HCT116 (cell line): ENCODE results near the gene ARMH3. TPM values are rescaled to one million over a fixed set of nuclear protein-coding genes. Genes with fewer than 3 reads are reported as not detected.

Source experiments
- ATAC-seq: fragments of 200-7000 bp; cut with Tn5 transposase; 2 replicates; pipeline ENCODE4 v1.9.1; 2020; ENCODE audit warnings: mild to moderate bottlenecking, moderate library complexity
- BruUV-seq: library from RNA; stranded (reverse); fragments of 400-500 nt; replicated peaks from 2 replicates; lab custom pipeline; 2021; lab: Mats Ljungman, UMichigan
- CTCF ChIA-PET: fragments of 300-600 bp; sonication (Branson Sonifier 250); formaldehyde crosslinking; loops from one replicate; lab custom pipeline; 2021; ENCODE audit warnings: antibody characterized with exemption; lab: Charles Lee
- POLR2A ChIA-PET: fragments of 300-600, 350-600 bp; sonication (Branson Sonifier 250); formaldehyde crosslinking; loops from one replicate; lab custom pipeline; 2021; ENCODE audit warnings: antibody characterized with exemption; lab: Charles Lee
- RAD21 ChIA-PET, 2 experiments: fragments of 300-600 bp; sonication (Branson Sonifier 250); formaldehyde crosslinking; loops; one replicate each; lab custom pipeline; 2023; ENCODE audit warnings: low total read pairs in 2 of 2; ENCODE audit not compliant: uncharacterized antibody in 2 of 2, unreplicated experiment in 2 of 2, low non-redundant PET in 1 of 2; lab: Charles Lee
- DNase-seq: peaks from one replicate; pipeline ENCODE4 v3.0.0-alpha.2; 2010; ENCODE audit warnings: low read depth, low spot score
- H2AFZ ChIP-seq: fragments of 200-600 bp; shearing (Covaris generic), sonication (generic); 2 replicates; pipeline ENCODE4 v1.6.1; 2017; ENCODE audit warnings: low read depth, mixed run types, mixed read lengths, antibody characterized with exemption, low read length; ENCODE audit not compliant: poor library complexity, severe bottlenecking
- H3K27ac ChIP-seq: 2 replicates; pipeline ENCODE4 v1.5.1; 2012; ENCODE audit warnings: low read depth, low read length
- H3K27me3 ChIP-seq: fragments of 200-600 bp; sonication (generic); 2 replicates; pipeline ENCODE4 v1.6.1; 2016; ENCODE audit warnings: mixed run types, low read length, mixed read lengths; ENCODE audit not compliant: insufficient read depth
- H3K36me3 ChIP-seq, 2 experiments: fragments of 200-500 bp in 1 of 2; fragments of 200-600 bp in 1 of 2; sonication (Bioruptor generic) in 1 of 2; sonication (generic) in 1 of 2; 2 replicates each; pipeline versions ENCODE4 v1.5.1 to v1.6.1; 2014 to 2016; ENCODE audit warnings: low read length in 2 of 2, inconsistent platforms in 1 of 2, mixed read lengths in 1 of 2, mixed run types in 1 of 2; ENCODE audit not compliant: insufficient read depth in 2 of 2, control insufficient read depth in 1 of 2
- H3K4me1 ChIP-seq, 2 experiments: fragments of 200-600 bp in 1 of 2; sonication (generic) in 1 of 2; 2 replicates each; pipeline versions ENCODE4 v1.5.1 to v1.6.1; 2012 to 2017; ENCODE audit warnings: low read length in 2 of 2, inconsistent platforms in 1 of 2, mild to moderate bottlenecking in 1 of 2, mixed read lengths in 1 of 2, mixed run types in 1 of 2, moderate library complexity in 1 of 2; ENCODE audit not compliant: insufficient read depth in 2 of 2, control insufficient read depth in 1 of 2
- H3K4me2 ChIP-seq: fragments of 200-600 bp; sonication (generic); 2 replicates; pipeline ENCODE4 v1.6.1; 2017; ENCODE audit warnings: mixed run types, low read length, mixed read lengths
- H3K4me3 ChIP-seq, 2 experiments: fragments of 200-600 bp in 1 of 2; sonication (generic) in 1 of 2; replicated peaks in 1 of 2; 2 replicates each; pipeline ENCODE4 v1.5.1; 2011 to 2016; ENCODE audit warnings: low read length in 2 of 2, control low read depth in 1 of 2, low read depth in 1 of 2, mild to moderate bottlenecking in 1 of 2, mixed read lengths in 1 of 2, mixed run types in 1 of 2
- H3K79me2 ChIP-seq: fragments of 200-600 bp; sonication (generic); 2 replicates; pipeline ENCODE4 v1.6.1; 2017; ENCODE audit warnings: mild to moderate bottlenecking, mixed run types, low read length, moderate library complexity, mixed read lengths; ENCODE audit not compliant: insufficient read depth
- H3K9ac ChIP-seq: fragments of 200-600 bp; sonication (generic); 2 replicates; pipeline ENCODE4 v1.6.1; 2016; ENCODE audit warnings: low read length, mixed read lengths
- H3K9me2 ChIP-seq: fragments of 200-600 bp; sonication (generic), shearing (Covaris generic); 2 replicates; pipeline ENCODE4 v1.6.1; 2017; ENCODE audit warnings: mixed run types, mild to moderate bottlenecking, moderate library complexity; ENCODE audit not compliant: insufficient read depth
- H3K9me3 ChIP-seq, 2 experiments: fragments of 200-500 bp in 1 of 2; fragments of 200-600 bp in 1 of 2; sonication (Bioruptor generic) in 1 of 2; sonication (generic) in 1 of 2; 2 replicates each; pipeline ENCODE4 v1.6.1; 2014 to 2017; ENCODE audit warnings: low read length in 2 of 2, mixed read lengths in 2 of 2, inconsistent platforms in 1 of 2, low read depth in 1 of 2, mild to moderate bottlenecking in 1 of 2, mixed run types in 1 of 2, moderate library complexity in 1 of 2; ENCODE audit not compliant: control insufficient read depth in 1 of 2, insufficient read depth in 1 of 2
- H4K20me1 ChIP-seq: fragments of 200-600 bp; sonication (generic), shearing (Covaris generic); 2 replicates; pipeline ENCODE4 v1.6.1; 2017; ENCODE audit warnings: mixed run types, mild to moderate bottlenecking, moderate library complexity; ENCODE audit not compliant: insufficient read depth
- CEBPB ChIP-seq: IDR thresholded peaks from 2 replicates; pipeline ENCODE4 v1.6.1; 2012; ENCODE audit warnings: low read depth
- EGR1 ChIP-seq: IDR thresholded peaks from 2 replicates; pipeline ENCODE4 v1.6.1; 2012; ENCODE audit warnings: low read depth
- EZH2phosphoT487 ChIP-seq: fragments of 200-600 bp; IDR thresholded peaks from 2 replicates; pipeline ENCODE4 v1.6.1; 2018; ENCODE audit warnings: antibody characterized with exemption, borderline replicate concordance
- FOSL1 ChIP-seq: IDR thresholded peaks from 2 replicates; pipeline ENCODE4 v1.6.1; 2012; ENCODE audit warnings: low read depth
- POLR2A ChIP-seq: IDR thresholded peaks from 2 replicates; pipeline ENCODE4 v1.7.0; 2011; ENCODE audit warnings: borderline replicate concordance; ENCODE audit not compliant: insufficient read depth, insufficient read length; ENCODE audit errors: extremely low read depth
- POLR2AphosphoS5 ChIP-seq: IDR thresholded peaks from 2 replicates; pipeline ENCODE4 v1.6.1; 2011; ENCODE audit warnings: mild to moderate bottlenecking, low read depth, low read length, moderate library complexity
- SIN3A ChIP-seq: IDR thresholded peaks from 2 replicates; pipeline ENCODE4 v1.6.1; 2012; ENCODE audit warnings: low read depth
- SRF ChIP-seq: IDR thresholded peaks from 2 replicates; pipeline ENCODE4 v1.6.1; 2012; ENCODE audit warnings: low read depth
- TCF7L2 ChIP-seq: IDR thresholded peaks from 2 replicates; pipeline ENCODE4 v1.7.0; 2011; ENCODE audit warnings: borderline replicate concordance, inconsistent platforms; ENCODE audit not compliant: insufficient read depth, insufficient read length; ENCODE audit errors: extremely low read depth
- ZBTB33 ChIP-seq: IDR thresholded peaks from 2 replicates; pipeline ENCODE4 v1.6.1; 2011; ENCODE audit warnings: mild to moderate bottlenecking, low read length, moderate library complexity; ENCODE audit not compliant: insufficient replicate concordance; ENCODE audit errors: extremely low read depth
- ZNF274 ChIP-seq: fragments of 200-500 bp; sonication (Bioruptor generic); IDR thresholded peaks from 2 replicates; pipeline ENCODE4 v1.6.1; 2014; ENCODE audit warnings: mild to moderate bottlenecking, low read depth, low read length, inconsistent platforms
- intact Hi-C: fragments of 100-400 bp; cut with micrococcal nuclease; formaldehyde crosslinking; loops from 2 replicates; pipeline ENCODE4 v1.10.0; 2022
- total RNA-seq: library from RNA; stranded (reverse); gene quantifications from one replicate; pipeline ENCODE4 v1.2.1, GENCODE V29; 2021; ENCODE audit not compliant: unreplicated experiment
- TF ChIP-seq, protein P1 (sequence below): IDR thresholded peaks from 2 replicates; pipeline ENCODE4 v1.6.1; 2012; ENCODE audit warnings: low read depth

The ARMH3 gene
- total RNA-seq, 1 experiment from 2014 or later: 30.4 TPM

- Histone ChIP-seq H3K4me1 (peaks cover 0 to 5% of the 10 kb centered on the region in 2 experiments; a peak in 1 of 4 replicates), H3K27ac (no peak overlapping the region), H3K36me3 (no peaks in the 10 kb centered on the region; a peak in 1 of 4 replicates), H3K4me3 (no peak overlapping the region), H4K20me1 (no peaks in the 10 kb centered on the region), H3K9ac (no peak overlapping the region), H3K9me3 (no peaks in the 10 kb centered on the region), H3K27me3 (no peaks in the 10 kb centered on the region), H3K4me2 (no peak overlapping the region), H2AFZ (no peak overlapping the region), H3K79me2 (no peaks in the 10 kb centered on the region), H3K9me2 (no peaks in the 10 kb centered on the region)
- BruUV-seq: no TSS peak
- intact Hi-C loops: no loop called here
- no peak for TF ChIP-seq POLR2A
- TF ChIP-seq ZNF274: no peak
- no peak for TF ChIP-seq EGR1
- no peak for TF ChIP-seq FOSL1
- TF ChIP-seq POLR2AphosphoS5: no peak
- no peak for TF ChIP-seq ZBTB33
- ATAC-seq (no peak), DNase-seq (no peak)
- ChIA-PET CTCF (interaction anchor here (1.0 to 6.3 kb wide), 3 partner anchors 7 to 161 kb away, joined by 4 to 41 read pairs (median 9); no protein-coding TSS in a partner anchor), RAD21 (no interaction called here), POLR2A (no interaction called here)
Observed at GRCh38 chr10:101848408-101848807, 207.6 kb downstream of the ARMH3 start.

GRCh38 chr10:101845893-101846292, 210.1 kb downstream of the ARMH3 start:
- Histone ChIP-seq H3K27ac (no peak overlapping the region), H3K4me2 (no peak overlapping the region), H3K4me3 (no peak overlapping the region), H2AFZ (no peak overlapping the region), H3K36me3 (no peaks in the 10 kb centered on the region; a peak in 1 of 4 replicates), H3K9me3 (no peaks in the 10 kb centered on the region), H3K4me1 (peaks cover 2% of the 10 kb centered on the region in 2 experiments; a peak in 3 of 4 replicates), H3K9ac (no peak overlapping the region), H3K79me2 (no peaks in the 10 kb centered on the region), H4K20me1 (no peaks in the 10 kb centered on the region), H3K27me3 (no peaks in the 10 kb centered on the region), H3K9me2 (no peaks in the 10 kb centered on the region)
- ChIA-PET CTCF (interaction anchor here (0.9 to 2.5 kb wide), 2 partner anchors 164 to 227 kb away, joined by 3 to 11 read pairs; no protein-coding TSS in a partner anchor), RAD21 (no interaction called here), POLR2A (no interaction called here)
- ATAC-seq: no peak
- DNase-seq: no peak
- no TSS peak for BruUV-seq
- intact Hi-C loops: no loop called here
- no peak for TF ChIP-seq SIN3A
- TF ChIP-seq TCF7L2: no peak
- TF ChIP-seq, protein P1, sequence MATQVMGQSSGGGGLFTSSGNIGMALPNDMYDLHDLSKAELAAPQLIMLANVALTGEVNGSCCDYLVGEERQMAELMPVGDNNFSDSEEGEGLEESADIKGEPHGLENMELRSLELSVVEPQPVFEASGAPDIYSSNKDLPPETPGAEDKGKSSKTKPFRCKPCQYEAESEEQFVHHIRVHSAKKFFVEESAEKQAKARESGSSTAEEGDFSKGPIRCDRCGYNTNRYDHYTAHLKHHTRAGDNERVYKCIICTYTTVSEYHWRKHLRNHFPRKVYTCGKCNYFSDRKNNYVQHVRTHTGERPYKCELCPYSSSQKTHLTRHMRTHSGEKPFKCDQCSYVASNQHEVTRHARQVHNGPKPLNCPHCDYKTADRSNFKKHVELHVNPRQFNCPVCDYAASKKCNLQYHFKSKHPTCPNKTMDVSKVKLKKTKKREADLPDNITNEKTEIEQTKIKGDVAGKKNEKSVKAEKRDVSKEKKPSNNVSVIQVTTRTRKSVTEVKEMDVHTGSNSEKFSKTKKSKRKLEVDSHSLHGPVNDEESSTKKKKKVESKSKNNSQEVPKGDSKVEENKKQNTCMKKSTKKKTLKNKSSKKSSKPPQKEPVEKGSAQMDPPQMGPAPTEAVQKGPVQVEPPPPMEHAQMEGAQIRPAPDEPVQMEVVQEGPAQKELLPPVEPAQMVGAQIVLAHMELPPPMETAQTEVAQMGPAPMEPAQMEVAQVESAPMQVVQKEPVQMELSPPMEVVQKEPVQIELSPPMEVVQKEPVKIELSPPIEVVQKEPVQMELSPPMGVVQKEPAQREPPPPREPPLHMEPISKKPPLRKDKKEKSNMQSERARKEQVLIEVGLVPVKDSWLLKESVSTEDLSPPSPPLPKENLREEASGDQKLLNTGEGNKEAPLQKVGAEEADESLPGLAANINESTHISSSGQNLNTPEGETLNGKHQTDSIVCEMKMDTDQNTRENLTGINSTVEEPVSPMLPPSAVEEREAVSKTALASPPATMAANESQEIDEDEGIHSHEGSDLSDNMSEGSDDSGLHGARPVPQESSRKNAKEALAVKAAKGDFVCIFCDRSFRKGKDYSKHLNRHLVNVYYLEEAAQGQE: no peak
- TF ChIP-seq CEBPB: no peak
- no peak for TF ChIP-seq EZH2phosphoT487
- no peak for TF ChIP-seq POLR2A
- no peak for TF ChIP-seq SRF
- no peak for TF ChIP-seq ZBTB33
